GM19023 (cell line): ENCODE measurements around the gene COG7.
"Not testable (repeated sequence)": the region's sequence is repeated elsewhere in the genome, so short reads cannot be mapped to it uniquely, and the experiment has no call there.

Experiments
- ATAC-seq: cut with Tn5 transposase; IDR thresholded peaks from one replicate; pipeline ENCODE4 v1.9.1; 2021; ENCODE audit warnings: mild to moderate bottlenecking, moderate library complexity; ENCODE audit not compliant: unreplicated experiment

COG7 gene

DNA sequence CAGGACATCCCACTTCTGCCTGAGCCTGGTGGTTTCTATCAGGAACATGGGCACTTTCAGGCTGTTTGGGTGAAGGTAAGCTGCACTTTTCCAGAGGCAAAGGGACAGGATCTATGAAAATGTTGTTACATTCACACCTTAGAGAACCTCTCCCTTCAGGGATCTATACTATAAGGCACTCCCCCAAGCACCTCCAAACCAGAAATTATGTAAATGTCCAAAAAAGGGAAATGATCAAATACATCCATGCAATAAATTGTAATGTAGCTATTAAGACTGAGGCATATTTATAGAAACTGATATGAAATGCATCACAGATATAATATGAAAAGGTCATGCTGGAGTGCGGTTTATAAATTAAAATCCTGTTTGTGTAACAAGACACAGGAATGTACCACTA, 23.3 kb upstream of the COG7 start:
- ATAC-seq = no peak

DNA sequence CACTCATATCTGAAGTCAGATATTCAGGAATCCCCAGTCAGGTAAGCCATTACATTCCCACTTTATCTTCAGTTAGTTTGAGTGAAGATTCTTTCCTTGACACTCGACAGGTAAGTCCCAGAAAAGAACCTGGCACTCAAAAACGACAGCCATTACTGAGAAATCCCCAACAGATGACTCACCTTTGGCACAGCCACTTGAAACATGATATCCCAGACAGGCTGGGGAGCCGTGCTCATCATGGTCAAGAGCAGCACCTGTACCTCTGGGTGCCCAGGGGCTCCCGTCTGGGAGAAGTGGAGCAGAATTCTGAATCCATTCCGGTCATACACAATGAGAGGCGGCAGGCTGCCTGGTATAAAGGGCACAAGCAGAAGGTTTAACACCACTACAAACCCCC, 16.8 kb upstream of the COG7 start:
- no peak for ATAC-seq

DNA sequence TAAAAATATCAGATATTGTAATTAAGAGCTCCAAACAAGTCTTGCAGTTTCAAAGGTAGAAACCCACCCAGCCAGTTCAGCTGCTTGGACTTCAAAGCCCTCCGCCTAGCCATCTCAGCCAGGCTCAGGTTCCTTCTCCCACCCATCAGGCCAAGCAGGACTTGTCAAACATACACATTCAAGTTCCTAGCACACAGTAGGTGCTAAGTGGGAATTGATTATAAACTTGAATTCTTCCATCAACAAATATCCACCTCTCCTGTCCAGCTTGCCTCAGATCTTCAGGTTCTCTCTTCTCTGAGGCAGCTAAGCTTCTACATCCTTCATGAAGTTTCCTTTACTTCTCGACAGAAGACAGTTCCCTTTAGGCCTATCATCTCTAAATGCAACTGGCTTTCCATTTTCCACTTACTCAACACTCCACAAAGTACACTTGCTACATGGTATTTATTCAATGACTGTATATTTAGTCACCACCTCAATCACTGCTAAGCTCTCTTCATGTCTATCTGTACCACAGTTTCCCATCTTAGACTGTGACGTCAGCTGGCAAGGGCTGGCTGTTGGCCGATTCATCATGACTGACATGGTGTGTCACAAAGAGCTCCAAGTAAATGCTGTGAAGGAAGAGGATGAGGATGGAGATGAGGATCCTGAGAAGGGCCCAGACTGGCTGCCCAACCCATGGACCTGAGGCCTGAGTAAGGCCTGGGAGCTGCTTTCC, 13.3 kb upstream of the COG7 start:
- ATAC-seq = no peak

DNA sequence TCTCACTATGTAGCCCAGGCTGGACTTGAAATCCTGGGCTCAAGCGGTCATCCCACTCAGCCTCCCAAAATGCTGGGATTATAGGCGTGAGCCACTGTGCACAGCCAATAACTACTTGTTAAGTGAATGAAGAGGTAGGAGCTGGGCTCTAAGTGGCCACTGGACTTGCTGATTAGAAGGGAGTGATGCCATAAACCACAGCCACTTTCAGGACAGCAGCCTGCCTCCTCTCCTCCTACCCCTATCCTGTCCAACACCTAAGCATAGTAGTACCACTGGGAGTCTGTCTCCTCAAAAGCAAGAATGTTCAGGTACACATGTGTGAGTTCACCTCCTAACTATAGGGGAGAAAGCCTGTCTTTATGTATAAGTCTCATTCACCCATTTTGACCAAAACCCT, 12.2 kb upstream of the COG7 start:
- ATAC-seq = no peak

DNA sequence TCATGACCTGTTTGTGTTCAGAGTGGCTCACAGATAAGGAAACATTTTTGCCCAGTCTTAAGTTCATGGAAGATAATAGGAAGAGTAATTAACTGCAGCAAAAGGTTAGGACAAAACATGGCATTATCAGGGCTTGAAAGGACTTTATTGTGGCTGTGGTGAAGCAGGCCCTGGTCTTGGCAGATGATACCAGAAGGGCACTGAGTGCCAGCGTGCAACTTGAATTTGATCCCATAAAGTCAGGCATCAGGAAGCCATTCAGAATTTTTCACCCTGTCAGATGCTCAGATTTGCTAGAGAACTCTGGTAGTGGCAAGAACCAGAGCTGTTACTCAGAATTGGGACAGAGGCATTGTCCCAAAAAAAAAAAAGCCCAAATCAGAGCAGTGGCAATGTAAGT, 11.2 kb upstream of the COG7 start:
- no peak for ATAC-seq

DNA sequence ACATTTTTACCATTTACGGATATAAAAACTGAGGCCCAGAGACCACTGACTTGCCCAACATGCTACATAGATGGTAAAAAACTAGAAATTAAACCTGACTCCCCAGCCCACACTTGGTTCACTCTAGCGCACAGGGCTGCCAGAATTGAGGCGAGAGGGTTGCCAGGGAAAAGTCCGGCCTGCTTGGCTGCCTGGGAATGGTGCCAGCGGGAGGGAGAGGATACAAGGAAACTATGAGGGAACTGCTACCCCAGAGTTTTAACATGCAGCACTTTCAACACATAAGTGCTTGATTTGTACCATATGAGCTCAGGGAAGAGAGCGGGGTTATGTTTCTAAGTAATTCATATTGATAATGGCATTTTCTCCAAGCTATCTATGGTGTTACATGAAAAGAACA, 10.0 kb upstream of the COG7 start:
- not testable (repeated sequence) for ATAC-seq

DNA sequence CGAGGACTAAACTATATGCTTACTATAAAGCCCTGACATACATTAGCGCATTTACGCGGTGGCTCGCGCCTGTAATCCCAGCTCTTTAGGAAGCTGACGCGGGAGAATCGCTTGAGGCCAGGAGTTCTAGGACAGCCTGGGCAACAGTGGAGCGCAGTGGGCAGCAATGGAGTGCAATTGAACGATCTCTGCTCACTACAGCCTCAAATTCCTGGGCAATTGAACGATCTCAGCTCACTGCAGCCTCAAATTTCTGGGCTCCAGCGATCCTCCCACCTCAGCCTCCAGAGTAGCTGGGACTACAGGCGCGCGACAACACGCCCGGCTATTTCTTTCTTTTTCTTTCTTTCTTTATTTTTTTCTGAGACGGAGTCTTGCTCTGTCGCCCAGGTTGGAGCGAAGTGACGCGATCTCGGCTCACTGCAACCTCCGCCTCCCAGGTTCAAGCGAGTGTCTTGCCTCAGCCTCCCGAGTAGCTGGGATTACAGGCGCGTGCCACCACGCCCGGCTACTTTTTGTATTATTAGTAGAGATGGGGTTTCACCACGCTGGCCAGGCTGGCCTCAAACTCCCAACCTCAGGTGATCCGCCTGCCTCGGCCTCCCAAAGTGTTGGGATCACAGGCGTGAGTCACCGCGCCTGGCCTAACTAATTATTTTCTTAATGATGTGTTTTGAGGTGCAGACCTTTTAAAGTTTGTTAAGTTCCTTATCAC, 506 bp upstream of the COG7 start:
- peak; percentile 9 for ATAC-seq

DNA sequence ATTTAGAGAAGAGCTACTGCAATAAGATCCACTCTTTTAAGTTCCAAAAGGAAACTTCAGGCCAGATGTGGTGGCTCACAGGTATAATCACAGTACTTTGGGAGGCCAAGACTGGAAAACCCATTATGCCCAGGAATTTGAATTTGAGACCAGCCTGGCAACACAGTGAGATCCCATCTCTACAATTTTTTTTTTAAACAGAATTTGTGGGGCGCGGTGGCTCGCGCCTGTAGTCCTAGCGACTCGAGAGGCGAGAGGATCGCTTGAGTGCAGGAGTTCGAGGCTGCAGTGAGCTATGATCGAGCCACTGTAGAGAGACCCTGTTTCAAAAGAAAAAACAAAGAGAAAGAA, 793 bp downstream of the COG7 start:
- no peak for ATAC-seq

DNA sequence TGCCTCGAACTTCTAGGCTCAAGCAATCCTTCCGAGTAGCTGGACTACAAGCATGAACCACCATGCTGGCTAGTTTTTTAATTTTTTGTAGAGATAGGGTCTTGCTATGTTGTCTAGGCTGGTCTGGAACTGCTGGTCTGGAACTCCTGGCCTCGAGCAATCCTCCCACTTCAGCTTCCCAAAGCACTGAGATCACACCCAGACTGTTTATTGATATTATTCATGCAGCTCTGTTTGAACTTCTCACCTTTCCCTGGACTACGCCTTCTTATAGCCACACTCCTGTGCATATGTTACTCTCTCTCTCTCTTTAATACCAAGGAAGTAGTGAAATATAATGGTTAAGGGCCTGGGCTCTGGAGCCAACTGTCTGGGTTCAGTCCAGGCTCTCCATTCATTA, 4.6 kb downstream of the COG7 start:
- no peak for ATAC-seq

DNA sequence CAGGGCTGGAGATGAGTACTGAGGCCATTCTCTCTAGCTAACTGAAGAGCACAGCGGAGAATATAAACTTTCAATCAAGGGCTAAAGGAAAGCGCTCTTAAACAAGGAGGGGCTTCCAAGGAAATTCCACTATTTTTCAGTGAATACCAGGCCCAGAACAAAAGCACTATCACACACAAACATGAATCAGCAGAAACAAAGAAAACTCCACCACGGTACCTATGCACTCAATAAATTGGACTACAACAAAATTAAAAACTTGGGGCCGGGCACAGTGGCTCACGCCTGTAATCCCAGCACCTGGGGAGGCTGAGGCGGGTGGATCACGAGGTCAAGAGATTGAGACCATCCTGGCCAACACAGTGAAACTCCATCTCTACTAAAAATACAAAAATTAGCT, 15.4 kb downstream of the COG7 start:
- ATAC-seq = not testable (repeated sequence)

DNA sequence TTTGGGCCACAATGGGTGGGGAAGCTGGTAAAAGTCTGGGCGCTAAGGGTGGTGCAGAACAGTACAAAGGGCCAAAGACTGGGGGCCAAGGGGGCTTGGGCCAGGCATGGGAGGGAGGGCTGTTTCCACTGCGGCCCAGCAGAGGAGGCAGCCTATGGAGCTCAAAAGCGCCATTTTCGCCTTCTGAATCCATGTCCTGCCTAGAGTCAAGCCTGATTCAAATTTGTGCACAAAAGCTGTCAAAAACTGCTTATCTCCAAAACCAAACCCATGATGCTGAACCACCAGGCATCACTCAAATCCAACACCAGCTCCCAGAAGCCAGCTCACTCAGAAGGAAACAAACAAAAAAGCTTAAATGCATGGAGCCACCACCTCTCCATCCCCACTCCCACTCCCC, 16.0 kb downstream of the COG7 start:
- ATAC-seq = no peak

DNA sequence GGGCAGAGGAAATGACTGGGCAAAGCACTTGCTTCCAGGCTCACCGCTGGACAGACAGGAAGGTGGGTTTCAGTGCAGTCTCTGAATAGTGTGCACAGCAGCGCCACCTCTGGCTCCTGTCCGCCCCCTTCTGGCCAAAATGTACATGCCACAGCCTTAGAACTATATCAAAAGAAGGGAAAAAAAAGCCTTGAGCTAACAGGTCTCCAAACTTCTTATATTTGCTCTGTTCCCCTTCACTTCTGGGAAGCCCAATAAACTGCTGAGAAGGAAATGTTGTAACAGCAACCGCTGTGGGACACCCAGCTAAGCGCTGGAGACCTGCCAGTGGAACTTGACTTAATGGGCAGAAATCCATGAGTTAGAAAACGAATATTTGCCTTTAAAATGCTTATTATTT, 17.5 kb downstream of the COG7 start:
- ATAC-seq = no peak

DNA sequence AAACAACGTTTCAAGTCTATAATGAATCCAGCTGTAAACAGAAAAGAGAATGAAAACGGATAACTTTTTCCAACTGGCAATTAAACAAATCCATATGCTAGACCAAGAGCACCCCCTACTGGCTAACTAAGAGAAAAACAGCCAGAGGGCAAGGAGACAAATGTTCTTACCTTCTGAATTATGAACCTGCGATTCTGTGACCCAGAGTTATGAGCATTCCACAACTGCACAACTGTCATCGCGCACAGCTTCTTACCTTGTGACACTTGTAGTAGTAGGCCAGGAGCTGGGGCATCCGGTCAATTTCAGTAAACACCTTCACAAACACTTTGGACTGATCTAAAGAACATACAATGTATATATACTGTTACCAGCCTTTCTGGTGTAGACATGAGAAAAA, 18.6 kb downstream of the COG7 start:
- ATAC-seq = no peak

DNA sequence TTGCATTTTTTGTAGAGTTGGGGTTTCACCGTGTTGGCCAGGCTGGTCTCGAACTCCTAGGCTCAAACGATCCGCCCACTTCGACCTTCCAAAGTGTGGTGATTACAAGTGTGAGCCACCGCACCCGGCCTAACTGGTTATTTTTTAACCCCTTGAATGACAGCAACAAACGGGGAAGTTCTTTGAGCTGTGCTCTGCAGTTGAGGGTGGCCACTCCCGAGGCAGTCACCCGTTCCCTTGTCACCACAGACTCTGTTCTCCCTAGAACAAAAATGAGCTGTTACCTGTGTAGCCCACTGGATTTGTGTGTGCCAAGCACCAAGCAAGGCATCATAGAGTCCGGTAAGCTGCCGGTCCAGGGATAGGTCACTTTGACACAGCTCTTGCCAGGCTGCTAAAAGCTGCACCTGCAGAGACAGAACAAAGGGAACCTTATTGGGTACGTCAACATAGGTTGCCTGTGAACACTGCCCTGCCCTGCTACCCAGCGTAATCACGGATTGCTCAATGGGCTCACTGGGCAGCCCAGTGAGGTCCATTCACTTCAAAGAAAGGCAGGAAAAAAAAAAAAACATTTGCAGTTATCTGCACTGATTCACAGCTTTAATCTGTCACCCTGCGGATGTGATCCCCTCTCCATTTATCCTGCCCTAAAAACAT, 19.6 kb downstream of the COG7 start:
- ATAC-seq = no peak

DNA sequence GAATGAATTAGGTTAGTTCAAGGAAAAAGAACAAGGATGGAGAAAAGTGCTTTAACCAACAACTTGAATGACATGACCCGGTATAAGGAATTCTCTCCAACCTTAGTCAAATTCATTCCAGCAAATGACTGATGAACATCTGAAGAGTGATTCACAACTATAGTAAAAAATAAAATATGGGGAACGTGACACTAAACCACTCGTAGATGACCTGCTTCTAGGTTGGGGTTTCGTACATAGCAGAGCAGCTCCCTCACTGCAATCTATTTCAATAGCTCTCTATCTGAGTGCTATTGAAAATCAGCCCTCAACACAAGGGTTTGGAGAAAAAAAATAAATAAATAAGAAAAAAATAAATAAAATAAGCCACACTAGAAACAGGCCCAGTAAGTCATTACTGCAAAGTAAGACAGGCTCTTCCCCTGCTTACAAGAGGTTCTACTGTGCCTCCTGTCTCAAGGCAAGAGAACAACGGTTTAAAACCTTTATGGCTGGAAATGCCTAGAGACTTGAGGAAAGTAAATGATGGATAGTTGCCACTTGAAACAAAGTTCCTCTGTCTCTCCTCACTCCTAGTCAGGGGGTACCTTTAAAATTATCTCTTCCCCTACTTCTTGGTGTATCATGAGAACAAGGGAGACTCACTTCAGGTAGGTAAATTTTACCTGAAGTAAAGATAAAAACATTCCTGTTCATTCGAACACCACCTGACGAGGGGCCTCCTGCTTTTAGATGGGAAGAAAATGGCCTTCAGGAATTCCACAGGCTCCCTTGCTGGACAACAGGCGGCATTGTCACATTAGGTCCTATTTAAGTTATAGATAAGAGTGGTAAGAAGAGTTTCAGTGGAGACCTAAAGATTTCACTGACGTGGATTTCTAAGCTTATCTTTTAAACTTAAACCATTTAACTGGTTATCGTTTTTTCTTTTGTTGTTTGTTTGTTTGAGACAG, 20.5 kb downstream of the COG7 start:
- no peak for ATAC-seq

DNA sequence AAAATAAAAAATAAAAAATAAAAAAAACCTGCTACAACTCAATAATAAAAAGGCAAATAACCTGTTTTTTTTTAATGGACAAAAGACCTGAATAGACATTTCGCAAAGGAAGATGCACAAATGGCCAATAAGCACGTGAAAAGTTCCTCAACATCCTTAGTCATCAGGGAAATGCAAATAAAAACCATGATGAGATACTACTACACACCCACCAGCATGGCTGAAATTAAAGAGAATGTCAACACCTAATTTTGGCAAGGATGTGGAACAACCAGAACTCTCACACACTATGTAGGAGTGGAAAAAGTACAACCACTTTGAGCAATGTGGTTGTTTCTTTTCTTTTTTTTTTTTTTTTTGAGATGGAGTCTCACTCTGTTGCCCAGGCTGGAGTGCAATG, 24.6 kb downstream of the COG7 start:
- ATAC-seq = no peak

DNA sequence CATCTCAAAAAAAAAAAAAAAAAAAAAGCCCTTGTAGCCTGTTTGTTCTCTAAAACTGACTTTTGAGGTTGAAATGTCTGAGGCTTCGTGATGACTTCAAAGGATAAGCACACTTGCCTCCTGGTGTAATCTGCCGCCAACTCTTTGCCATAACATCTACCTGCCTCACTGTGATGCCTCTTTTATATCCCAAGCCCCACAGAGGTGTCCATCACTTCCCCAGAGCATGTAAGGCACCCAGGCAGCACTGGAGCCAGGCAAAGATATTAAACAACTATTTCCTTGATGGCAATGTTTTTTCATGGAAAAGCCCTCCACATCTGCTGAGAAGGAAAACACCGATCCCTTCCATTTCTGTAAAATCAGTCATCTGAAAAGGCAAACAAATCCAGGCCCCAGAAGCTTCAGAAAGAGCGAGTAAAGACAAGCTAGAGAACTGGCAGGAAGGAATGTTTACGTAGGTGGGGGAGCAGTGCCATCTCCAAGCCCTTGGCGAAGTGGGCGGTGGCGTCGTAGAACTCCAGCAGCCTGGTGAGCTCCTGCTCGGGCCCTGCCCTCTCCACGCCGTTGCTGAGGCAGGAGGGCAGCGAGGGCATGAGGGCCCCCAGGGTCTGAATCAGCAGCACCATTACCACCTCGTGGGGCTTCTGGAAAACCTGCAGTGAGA, 28.6 kb downstream of the COG7 start:
- no peak for ATAC-seq

DNA sequence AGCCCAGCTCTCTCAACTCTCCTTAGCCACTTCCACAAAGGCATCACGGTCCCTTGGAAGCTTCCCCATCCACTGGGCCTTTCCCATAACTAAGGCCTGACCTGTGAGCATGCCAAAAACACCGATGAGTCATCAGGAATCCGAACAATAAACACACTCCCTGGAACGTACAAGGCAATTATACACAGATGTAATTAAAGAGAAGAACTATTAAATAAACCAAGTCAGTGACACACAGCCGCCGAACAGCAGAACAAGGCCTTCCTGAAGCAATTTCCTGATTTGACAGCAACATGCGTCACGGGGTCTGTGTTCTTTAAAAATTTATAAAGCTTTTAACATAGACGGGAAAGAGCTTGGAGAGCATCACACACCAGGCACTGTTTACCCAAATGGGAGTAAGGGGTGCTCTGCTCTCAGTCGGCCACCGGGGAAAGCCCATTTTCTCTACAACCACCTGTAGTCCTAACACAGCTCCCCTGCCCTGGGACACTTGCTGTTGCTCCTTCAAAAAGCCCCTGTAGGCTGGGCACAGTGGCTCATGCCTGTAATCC, 29.4 kb downstream of the COG7 start:
- ATAC-seq = no peak

DNA sequence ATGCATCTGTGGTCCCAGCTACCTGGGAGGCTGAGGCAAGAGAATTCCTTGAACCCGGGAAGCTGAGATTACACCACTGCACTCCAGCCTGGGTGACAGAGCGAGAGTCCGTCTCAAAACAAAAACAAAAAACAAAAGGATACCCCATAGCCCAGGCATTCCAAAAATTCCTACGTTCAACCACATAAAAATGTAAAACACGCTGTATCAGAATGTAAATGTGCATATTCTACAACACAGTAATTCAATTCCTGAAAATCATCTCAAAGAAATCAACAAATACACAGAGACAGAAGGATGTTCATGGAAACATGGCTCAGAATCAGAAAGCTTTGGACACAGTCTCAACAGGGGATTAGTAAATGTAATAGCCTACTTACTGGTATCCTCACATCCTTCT, 33.0 kb downstream of the COG7 start:
- ATAC-seq = no peak

DNA sequence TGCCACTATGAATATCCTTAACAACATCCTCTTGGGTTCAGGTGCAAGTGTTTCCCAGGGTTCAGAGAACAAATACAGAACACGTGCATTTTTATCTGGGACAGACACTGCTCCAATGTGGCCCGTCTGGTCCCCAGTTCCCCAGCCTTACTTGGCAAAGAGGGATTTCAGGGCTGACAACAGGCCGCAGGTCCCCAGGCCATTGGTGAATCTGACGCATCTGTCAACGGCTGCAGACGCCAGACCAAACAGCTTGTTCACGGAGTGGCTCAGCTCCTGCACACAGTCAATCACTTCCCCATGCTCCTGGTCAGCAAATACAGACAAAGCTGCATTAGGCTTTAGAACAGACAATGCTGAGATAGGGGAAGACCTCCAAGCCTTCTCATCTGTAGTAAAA, 36.2 kb downstream of the COG7 start:
- ATAC-seq = no peak
